HEK293 (cell line): ENCODE data around the gene HEXIM1.

Source experiments
- MZF1 ChIP-seq: fragments of 450-650 bp; formaldehyde crosslinking; IDR thresholded peaks from 2 replicates; pipeline ENCODE4 v1.5.1; 2017; ENCODE audit warnings: missing biosample characterization, missing genetic modification characterization, borderline replicate concordance
- PATZ1 ChIP-seq: fragments of 450-650 bp; formaldehyde crosslinking; IDR thresholded peaks from 2 replicates; pipeline ENCODE4 v1.5.1; 2016; ENCODE audit warnings: missing biosample characterization, missing genetic modification characterization
- PRDM1 ChIP-seq: fragments of 450-650 bp; formaldehyde crosslinking; IDR thresholded peaks from 2 replicates; pipeline ENCODE4; 2016; ENCODE audit warnings: missing biosample characterization, missing genetic modification characterization
- PRDM10 ChIP-seq: fragments of 450-650 bp; formaldehyde crosslinking; IDR thresholded peaks from 2 replicates; pipeline ENCODE4 v1.5.1; 2016; ENCODE audit warnings: missing biosample characterization, missing genetic modification characterization
- ZBTB21 ChIP-seq: fragments of 450-650 bp; formaldehyde crosslinking; IDR thresholded peaks from 2 replicates; pipeline ENCODE4 v1.5.1; 2017; ENCODE audit warnings: missing biosample characterization, missing genetic modification characterization
- ZBTB6 ChIP-seq: fragments of 450-650 bp; formaldehyde crosslinking; IDR thresholded peaks from 2 replicates; pipeline ENCODE4 v1.5.1; 2017; ENCODE audit warnings: missing biosample characterization, missing genetic modification characterization
- ZBTB7A ChIP-seq: fragments of 450-650 bp; formaldehyde crosslinking; IDR thresholded peaks from 2 replicates; pipeline ENCODE4 v1.5.1; 2016; ENCODE audit warnings: low read depth, missing biosample characterization, missing genetic modification characterization
- ZNF146 ChIP-seq: fragments of 450-650 bp; formaldehyde crosslinking; IDR thresholded peaks from 2 replicates; pipeline ENCODE4 v1.5.1; 2016; ENCODE audit warnings: missing biosample characterization, missing genetic modification characterization
- ZNF157 ChIP-seq: fragments of 450-650 bp; formaldehyde crosslinking; IDR thresholded peaks from 2 replicates; pipeline ENCODE4 v1.5.1; 2016; ENCODE audit warnings: missing biosample characterization, missing genetic modification characterization
- ZNF184 ChIP-seq: fragments of 450-650 bp; IDR thresholded peaks from 2 replicates; pipeline ENCODE4 v1.5.1; 2018; ENCODE audit warnings: missing biosample characterization, mild to moderate bottlenecking, missing genetic modification characterization
- ZNF223 ChIP-seq: fragments of 450-650 bp; formaldehyde crosslinking; IDR thresholded peaks from 2 replicates; pipeline ENCODE4 v1.5.1; 2016; ENCODE audit warnings: missing biosample characterization, missing genetic modification characterization
- ZNF366 ChIP-seq: fragments of 450-650 bp; formaldehyde crosslinking; conservative IDR thresholded peaks from 2 replicates; pipeline ENCODE4 v1.5.1; 2016; ENCODE audit warnings: missing biosample characterization, missing genetic modification characterization
- ZNF394 ChIP-seq: fragments of 450-650 bp; formaldehyde crosslinking; IDR thresholded peaks from 2 replicates; pipeline ENCODE4 v1.5.1; 2016; ENCODE audit warnings: missing biosample characterization, missing genetic modification characterization, mild to moderate bottlenecking, moderate library complexity, borderline replicate concordance
- ZNF423 ChIP-seq: fragments of 450-650 bp; formaldehyde crosslinking; IDR thresholded peaks from 2 replicates; pipeline ENCODE4 v1.5.1; 2016; ENCODE audit warnings: missing biosample characterization, missing genetic modification characterization
- ZNF514 ChIP-seq: fragments of 450-650 bp; formaldehyde crosslinking; IDR thresholded peaks from 2 replicates; pipeline ENCODE4 v1.5.1; 2016; ENCODE audit warnings: missing biosample characterization, missing genetic modification characterization
- ZNF518A ChIP-seq: fragments of 450-650 bp; formaldehyde crosslinking; conservative IDR thresholded peaks from 2 replicates; pipeline ENCODE4 v1.5.1; 2016; ENCODE audit warnings: low read depth, missing biosample characterization, missing genetic modification characterization
- ZNF521 ChIP-seq: fragments of 450-650 bp; formaldehyde crosslinking; IDR thresholded peaks from 2 replicates; pipeline ENCODE4 v1.5.1; 2017; ENCODE audit warnings: missing biosample characterization, mild to moderate bottlenecking, missing genetic modification characterization
- ZNF558 ChIP-seq: fragments of 450-650 bp; formaldehyde crosslinking; IDR thresholded peaks from 2 replicates; pipeline ENCODE4 v1.5.1; 2016; ENCODE audit warnings: missing biosample characterization, missing genetic modification characterization
- ZNF560 ChIP-seq: fragments of 450-650 bp; formaldehyde crosslinking; IDR thresholded peaks from 2 replicates; pipeline ENCODE4 v1.5.1; 2017; ENCODE audit warnings: missing biosample characterization, missing genetic modification characterization, borderline replicate concordance
- ZNF561 ChIP-seq: fragments of 450-650 bp; IDR thresholded peaks from 2 replicates; pipeline ENCODE4 v1.5.1; 2018; ENCODE audit warnings: missing biosample characterization, missing genetic modification characterization, borderline replicate concordance
- ZNF629 ChIP-seq: fragments of 450-650 bp; formaldehyde crosslinking; IDR thresholded peaks from 2 replicates; pipeline ENCODE4 v1.5.1; 2017; ENCODE audit warnings: missing biosample characterization, missing genetic modification characterization
- ZNF654 ChIP-seq: fragments of 450-650 bp; formaldehyde crosslinking; IDR thresholded peaks from 2 replicates; pipeline ENCODE4 v1.5.1; 2016; ENCODE audit warnings: low read depth, missing biosample characterization, missing genetic modification characterization
- ZNF785 ChIP-seq: fragments of 450-650 bp; formaldehyde crosslinking; IDR thresholded peaks from 2 replicates; pipeline ENCODE4 v1.5.1; 2016; ENCODE audit warnings: missing biosample characterization, missing genetic modification characterization
- TF ChIP-seq, protein P1 (sequence below): fragments of 450-650 bp; formaldehyde crosslinking; IDR thresholded peaks from 2 replicates; pipeline ENCODE4 v1.5.1; 2016; ENCODE audit warnings: missing biosample characterization, missing genetic modification characterization

Gene HEXIM1

GRCh38 chr17:45147581-45148182 lies 593 bp upstream of the HEXIM1 start (continued):
- TF ChIP-seq, protein P1, sequence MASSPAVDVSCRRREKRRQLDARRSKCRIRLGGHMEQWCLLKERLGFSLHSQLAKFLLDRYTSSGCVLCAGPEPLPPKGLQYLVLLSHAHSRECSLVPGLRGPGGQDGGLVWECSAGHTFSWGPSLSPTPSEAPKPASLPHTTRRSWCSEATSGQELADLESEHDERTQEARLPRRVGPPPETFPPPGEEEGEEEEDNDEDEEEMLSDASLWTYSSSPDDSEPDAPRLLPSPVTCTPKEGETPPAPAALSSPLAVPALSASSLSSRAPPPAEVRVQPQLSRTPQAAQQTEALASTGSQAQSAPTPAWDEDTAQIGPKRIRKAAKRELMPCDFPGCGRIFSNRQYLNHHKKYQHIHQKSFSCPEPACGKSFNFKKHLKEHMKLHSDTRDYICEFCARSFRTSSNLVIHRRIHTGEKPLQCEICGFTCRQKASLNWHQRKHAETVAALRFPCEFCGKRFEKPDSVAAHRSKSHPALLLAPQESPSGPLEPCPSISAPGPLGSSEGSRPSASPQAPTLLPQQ (tag by site-specific recombination) = peak; percentile 93
- TF ChIP-seq ZNF157 = no peak
- peak; percentile 62 for TF ChIP-seq PATZ1 (tag by site-specific recombination)
- no peak; the same call in 1 of the 2 replicates for TF ChIP-seq ZNF423 (tag by site-specific recombination)
- TF ChIP-seq MZF1 = peak; percentile 70; the same call in 1 of the 2 replicates
- TF ChIP-seq PRDM10 (tag by site-specific recombination) = peak; percentile 100
- peak; percentile 89; the same call in 1 of the 2 replicates for TF ChIP-seq ZNF184 (tag by site-specific recombination)
- TF ChIP-seq ZNF514 (tag by site-specific recombination) = no peak
- no peak for TF ChIP-seq ZNF560 (tag by site-specific recombination)
- TF ChIP-seq ZNF558 (tag by site-specific recombination) = peak; percentile 80
- peak; percentile 67 for TF ChIP-seq ZNF394 (tag by site-specific recombination)
- no peak for TF ChIP-seq ZNF223
- TF ChIP-seq ZNF654 (tag by site-specific recombination) = peak; percentile 38
- peak; percentile 82; the same call in 1 of the 2 replicates for TF ChIP-seq ZBTB7A (tag by site-specific recombination)
- no peak; the same call in 1 of the 2 replicates for TF ChIP-seq ZNF366 (tag by site-specific recombination)
- peak; percentile 74 for TF ChIP-seq ZBTB21 (tag by site-specific recombination)
- TF ChIP-seq ZNF561 (tag by site-specific recombination) = peak; percentile 84
- TF ChIP-seq ZNF518A (tag by site-specific recombination) = no peak
- TF ChIP-seq ZNF521 = no peak
- peak; percentile 82 for TF ChIP-seq ZNF629 (tag by site-specific recombination)
- no peak for TF ChIP-seq PRDM1 (tag by site-specific recombination)
- TF ChIP-seq ZNF785 (tag by site-specific recombination) = peak; percentile 97
- TF ChIP-seq ZBTB6 (tag by site-specific recombination) = peak; percentile 40; the same call in 1 of the 2 replicates
- TF ChIP-seq ZNF146 = peak; percentile 93
